ENCODE results near the gene OGFRL1. TPM values are rescaled to one million over a fixed set of nuclear protein-coding genes. Genes with fewer than 3 reads are reported as not detected.

The OGFRL1 gene
- total RNA-seq, 2 donors from 2014 or later = 4.3 to 8.0 TPM

DNA sequence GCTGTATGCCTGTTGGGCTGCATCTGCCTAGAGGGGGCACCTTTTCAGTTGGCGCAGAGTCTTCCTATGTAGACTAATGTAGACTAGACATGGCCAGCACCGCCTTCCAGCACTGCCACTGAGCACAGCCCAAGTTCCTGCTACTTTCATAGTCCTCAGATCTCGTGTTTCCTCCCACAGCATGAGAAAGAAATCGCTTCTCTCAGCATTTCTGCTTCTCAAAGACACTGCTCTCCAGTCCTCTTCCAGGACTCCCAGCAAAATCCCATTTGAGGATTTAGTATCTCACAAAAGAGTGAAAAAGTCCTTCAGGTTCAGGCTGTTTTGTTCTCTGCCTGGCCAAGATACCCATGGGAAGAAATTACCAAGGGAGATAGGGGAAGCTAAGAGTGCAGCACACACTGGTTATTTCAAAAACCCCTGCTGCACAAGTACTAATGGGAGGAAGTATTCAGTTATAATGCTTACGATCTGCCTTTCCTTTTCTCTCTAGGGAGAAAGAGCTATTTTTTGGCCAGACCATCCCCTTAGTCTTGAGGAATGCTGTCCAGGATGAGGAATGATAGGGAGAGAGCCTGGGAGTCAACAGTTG, 35.7 kb downstream of the OGFRL1 start:
- peak in 1 of 2 donors; percentile 7 for DNase-seq
- no peak for ATAC-seq
- intact Hi-C loops (cut with DNase I, micrococcal nuclease) = no loop called here

DNA sequence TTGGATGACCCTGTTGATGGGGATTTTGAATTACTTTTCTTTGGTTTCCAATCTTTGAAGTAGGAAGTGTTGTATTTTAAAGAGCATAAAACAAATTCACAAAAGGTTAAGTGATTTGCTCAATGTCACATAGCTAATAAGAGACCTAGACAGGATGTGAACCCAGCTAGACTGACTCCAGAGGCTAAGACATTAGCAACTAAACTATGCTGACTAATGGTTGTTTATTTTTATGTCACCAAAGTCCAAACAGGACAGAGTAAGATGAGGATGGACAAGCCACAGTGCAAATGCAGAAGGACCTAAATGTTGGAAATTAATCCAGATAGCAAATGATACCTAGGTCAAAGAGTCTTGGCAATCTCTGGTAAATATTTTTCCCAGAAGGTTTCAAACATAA, 38.0 kb downstream of the OGFRL1 start:
- ATAC-seq (no peak), DNase-seq (no peak)
- intact Hi-C loops (cut with DNase I, micrococcal nuclease) = no loop called here

DNA sequence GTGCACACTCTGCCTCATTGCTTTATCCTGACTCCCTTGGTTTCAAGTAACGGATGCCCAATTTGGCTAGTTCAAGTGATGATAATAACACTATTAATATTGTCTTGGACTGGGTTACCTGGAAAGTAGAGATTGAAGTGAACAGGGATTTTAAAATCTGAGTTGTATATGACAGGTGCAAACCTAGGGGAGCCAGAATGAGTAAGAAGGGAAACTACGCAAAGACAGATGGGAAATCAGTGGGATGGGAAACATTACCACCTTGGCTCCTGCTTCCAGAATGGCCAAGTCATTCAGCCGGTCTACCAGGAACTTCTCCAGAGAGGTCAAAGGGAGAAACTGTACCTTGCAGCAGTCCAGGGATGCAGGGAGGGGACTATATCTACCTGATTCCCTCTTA, 41.9 kb downstream of the OGFRL1 start:
- intact Hi-C loops (cut with DNase I, micrococcal nuclease) = no loop called here
- ATAC-seq = no peak
- no peak for DNase-seq

DNA sequence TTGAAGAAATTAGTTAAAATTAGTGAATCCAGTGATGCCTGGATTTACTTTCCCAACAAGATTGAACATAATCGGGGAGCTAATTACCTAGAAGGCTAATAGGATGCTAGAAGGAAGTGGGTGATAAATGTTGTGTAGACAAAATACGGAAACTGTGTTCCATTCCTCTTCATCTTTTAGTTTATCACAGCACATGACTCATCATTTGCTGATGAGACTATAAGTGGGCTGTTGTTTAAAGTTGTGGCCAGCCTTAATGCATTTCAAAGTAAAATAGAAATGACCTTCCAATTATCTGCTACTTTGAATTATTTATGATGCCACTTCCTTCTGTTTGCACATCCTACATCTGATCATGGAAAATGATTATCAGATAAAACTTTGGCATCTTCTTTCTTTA, 43.4 kb downstream of the OGFRL1 start:
- DNase-seq = no peak

DNA sequence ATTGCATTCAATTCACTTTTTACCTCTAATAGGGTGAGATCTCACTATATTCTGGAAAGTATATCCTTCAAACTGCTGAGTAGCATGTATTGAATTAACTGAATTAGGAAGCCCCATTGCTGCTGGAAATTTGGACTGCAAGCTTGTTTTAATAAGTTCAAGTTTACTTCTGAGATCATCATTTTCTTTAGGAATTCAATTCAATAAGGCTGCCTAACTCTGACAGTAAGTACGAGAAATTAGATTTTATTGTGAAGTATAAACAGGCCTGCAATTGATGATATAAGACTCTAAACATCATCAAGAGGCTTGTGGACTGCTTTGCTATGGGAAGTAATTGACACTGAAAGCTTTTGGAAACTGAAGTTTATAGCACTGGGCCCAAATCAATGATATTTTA, 44.4 kb downstream of the OGFRL1 start:
- ATAC-seq (no peak), DNase-seq (no peak)
- intact Hi-C loops (cut with DNase I, micrococcal nuclease) = no loop called here

More for the DNA sequence above, 43.4 kb downstream of the OGFRL1 start:
- intact Hi-C loops (cut with DNase I, micrococcal nuclease) = no loop called here
- no peak for ATAC-seq

DNA sequence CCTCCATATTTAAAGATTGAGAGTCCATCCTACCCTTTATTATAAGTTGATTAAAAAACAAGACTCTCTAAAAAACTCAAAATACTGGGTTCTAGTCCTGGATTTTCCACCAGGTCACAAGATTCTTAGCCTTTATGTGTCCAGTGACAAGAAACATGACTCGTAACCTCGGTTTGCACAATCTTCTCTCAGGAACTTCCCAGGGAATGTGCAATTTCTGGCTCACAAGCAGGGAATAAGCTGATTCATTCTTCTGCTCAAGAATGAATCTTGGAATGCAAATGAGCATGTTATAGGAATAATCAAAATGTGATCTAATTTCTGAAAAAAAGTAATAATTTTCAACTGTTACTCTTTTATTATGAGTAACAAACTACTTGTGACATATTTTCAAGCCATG, 45.1 kb downstream of the OGFRL1 start:
- intact Hi-C loops (cut with DNase I, micrococcal nuclease) = no loop called here
- ATAC-seq = no peak
- DNase-seq = no peak

DNA sequence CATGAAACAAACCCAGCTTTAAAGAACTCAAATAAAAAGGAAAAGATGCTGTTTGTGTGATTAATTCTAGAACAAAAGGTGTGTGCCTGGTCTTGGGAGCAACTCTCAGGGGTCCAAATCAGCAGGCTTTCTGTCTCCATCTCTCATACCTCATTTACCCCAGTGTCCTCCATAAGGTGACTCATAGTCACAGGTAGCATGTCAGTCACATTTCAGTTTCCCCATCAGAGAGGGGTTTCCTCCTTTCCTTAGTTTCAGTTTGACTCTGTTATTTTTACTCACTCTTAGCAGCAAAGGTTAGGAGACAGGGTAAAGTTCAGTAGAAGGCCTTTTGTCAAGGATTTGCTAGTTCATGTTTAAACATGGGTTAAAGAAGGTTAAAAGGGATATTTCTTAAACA, 46.2 kb downstream of the OGFRL1 start:
- intact Hi-C loops (cut with DNase I, micrococcal nuclease) = no loop called here
- DNase-seq = no peak
- no peak for ATAC-seq

DNA sequence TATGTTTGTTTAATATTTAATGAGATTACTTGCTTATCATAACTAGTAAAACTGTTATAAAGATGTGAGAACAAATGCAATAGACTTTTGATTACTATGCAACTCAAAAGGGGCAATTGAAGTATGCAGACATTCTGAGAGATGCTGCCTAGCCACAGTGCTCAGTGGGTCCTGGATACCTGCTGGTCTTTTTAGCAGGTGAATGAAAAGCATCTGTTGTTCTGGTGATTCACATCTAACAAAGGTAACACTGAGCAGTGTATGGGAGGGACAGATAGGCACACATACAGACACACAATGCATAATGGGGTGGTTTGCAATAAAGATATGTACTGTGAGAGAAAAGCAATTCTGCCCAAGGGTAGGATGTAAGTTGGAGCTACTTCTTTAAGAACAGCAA, 46.9 kb downstream of the OGFRL1 start:
- intact Hi-C loops (cut with DNase I, micrococcal nuclease) = no loop called here
- no peak for DNase-seq
- ATAC-seq = no peak

DNA sequence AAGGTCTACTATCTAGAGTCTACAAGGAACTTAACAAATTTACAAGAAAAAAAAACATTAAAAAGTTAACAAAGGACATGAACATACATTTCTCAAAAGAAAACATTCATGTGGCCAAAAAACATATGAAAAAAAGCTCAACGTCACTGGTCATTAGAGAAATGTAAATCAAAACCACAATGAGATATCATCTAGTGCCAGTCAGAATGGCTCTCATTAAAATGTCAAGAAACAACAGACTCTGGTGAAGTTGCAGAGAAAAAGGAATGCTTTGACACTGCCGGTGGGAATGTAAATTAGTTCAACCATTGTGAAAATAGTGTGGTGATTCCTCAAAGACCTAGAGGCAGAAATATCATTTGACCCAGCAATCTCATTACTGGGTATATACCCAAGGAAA, 48.3 kb downstream of the OGFRL1 start:
- ATAC-seq (no peak), DNase-seq (no peak)
- intact Hi-C loops (cut with DNase I, micrococcal nuclease) = no loop called here

DNA sequence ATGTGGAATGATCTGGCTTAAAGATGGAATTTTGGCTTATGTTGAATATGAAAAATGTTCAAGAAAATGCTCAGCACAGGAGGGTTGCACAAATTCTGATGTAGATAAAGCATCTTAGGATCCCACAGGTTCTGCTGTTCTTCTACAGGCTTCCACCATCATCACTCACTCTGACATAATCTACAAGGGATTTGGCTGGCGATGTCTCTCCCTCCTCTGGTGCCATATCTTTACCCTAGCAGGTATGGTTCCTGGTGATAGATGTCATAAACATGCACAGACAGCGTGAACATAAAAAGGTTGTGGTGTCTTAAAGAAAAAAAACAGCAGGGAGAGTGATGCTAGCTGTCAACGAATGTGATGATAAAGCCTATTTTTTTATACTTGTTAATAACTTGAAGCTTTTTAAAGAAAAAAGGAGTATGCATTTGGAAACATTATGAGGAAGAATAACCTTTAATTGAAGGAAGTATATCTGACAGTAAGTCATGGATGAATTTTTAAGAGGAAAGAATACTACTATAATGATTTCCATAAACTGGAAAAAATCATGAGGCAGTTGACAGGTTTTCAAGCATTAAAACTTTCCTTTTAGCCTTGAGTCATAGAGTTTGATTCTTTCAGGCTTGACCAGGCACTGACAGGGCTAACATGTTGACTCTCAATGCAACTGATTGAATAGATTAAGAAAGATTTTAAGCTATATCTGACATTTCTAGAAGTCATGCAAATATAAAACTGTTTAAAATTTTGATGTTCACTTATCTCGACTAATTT, 50.1 kb downstream of the OGFRL1 start:
- no peak for DNase-seq
- intact Hi-C loops (cut with DNase I, micrococcal nuclease) = no loop called here
- ATAC-seq = no peak

DNA sequence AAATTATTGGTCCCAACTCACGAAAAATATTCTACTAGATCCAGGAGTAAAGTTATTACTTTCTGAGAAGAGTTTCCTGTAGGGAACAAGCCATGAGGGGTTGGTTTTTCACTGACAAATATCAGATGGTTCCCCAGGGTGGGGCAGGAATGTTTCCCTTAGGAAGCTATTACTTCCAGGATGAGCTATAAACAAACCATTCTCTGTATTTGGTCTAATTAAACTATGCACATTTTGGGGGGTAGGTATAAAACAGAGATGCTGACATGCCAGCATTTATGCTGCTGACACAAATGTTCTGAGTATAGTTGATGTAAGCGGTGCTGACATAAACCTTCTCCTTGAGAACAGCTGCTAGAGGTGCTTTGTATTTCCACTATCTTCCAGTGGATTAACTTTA, 54.2 kb downstream of the OGFRL1 start:
- intact Hi-C loops (cut with DNase I, micrococcal nuclease) = loop anchor here in 1 of 2 donors (10.0 kb wide), 1 partner anchor 158 kb away; no protein-coding TSS in a partner anchor
- DNase-seq = no peak

DNA sequence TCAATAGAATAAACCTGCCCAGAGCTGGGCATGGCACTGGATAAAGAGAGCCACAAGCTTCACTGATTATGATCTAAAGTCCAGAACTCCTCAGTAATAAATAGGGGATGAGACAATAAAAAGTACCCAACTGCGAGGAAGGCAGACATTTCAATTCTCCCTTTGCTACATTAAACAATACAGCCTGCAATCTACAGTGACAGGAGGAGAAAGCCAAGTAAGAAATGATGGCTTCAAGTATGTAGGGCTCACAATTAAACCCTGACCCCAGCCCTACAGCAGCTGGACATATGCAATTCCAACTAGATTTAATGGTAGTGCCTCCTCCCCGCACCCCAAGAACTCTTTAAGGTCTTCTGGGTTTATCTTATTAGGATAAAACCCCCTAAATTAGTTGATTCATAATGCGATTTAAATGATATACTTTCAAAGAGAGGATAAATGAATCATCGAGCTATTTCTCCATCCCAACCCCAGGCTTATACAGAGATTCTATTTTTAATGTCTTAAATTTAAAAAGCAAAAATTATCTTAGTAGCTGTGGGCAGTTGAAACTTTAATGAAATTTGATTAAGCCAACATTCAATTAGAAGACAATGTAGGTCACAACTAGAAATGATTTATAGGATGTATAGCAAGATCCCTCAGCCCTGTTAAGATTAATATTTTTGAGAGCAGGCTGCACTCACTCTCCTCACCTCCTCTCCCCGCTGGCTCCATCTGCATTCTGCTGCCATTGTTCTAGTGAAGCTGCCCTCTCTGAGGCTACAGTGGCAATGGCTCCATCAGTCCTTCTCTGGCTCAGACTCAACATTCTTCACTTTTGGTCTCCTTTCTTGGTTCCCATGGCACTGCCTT, 57.1 kb downstream of the OGFRL1 start:
- ATAC-seq (no peak), DNase-seq (no peak)
- intact Hi-C loops (cut with DNase I, micrococcal nuclease) = loop anchor here in 1 of 2 donors (10.0 kb wide), 1 partner anchor 161 kb away; no protein-coding TSS in a partner anchor

More for the DNA sequence above, 54.2 kb downstream of the OGFRL1 start:
- ATAC-seq = no peak

DNA sequence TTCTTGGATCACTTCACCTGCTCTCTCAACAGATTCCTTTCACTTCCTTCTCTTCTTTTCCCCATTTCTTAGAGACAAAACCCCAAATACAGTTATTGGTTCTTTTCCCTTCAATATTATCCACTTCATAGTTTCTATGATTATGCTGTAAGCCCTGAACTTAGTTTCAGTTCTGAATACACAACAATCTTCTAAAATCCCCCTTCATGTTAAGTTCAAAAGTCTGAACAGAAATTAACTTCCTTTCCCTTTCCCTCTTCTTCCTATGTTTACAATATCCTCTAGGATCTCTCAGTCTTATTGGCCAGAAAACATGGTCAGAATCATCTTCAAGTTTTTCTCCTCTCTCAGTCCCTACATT, 57.7 kb downstream of the OGFRL1 start:
- ATAC-seq = no peak
- no peak for DNase-seq
- intact Hi-C loops (cut with DNase I, micrococcal nuclease) = loop anchor here in 1 of 2 donors (10.0 kb wide), 1 partner anchor 162 kb away; no protein-coding TSS in a partner anchor

DNA sequence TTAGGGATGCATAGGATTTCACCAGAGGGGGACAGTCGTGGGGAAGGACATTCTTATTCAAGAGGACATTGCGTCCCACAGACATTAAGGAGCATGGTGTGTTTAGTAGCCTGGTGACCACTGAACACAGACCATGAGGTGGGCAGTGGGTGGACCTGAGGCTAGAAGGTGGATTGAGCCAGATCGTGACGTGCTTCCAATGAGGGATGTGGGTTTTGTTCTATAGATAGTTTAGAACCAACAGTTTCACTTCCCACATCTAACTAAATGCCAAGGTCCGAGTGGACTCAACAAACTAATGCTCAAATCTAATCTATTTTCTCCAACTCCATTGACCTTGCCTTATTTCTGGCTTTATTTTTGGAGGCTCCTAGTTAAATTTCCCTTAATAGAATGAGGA, 58.5 kb downstream of the OGFRL1 start:
- intact Hi-C loops (cut with DNase I, micrococcal nuclease) = loop anchor here in 1 of 2 donors (10.0 kb wide), 1 partner anchor 162 kb away; no protein-coding TSS in a partner anchor
- ATAC-seq (no peak), DNase-seq (no peak)

DNA sequence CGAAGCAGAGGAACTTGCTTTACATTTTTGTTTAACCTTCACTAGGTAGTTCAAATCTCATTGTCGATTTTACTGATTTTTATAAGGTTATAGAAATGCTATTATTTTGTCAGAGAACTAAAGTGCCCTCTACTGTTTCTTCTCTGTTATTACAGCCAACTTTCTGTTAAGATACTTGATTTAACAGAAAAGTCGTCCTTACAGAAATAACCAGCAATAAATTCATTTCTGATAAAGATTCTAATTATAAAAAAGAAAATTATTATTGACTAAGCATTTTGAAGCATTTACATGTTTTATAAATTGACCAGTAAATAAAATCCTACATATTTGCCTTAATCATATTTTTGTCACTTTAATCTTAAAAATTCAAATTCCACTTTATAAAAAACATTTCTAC, 60.8 kb downstream of the OGFRL1 start:
- intact Hi-C loops (cut with DNase I, micrococcal nuclease) = loop anchor here in 1 of 2 donors (10.0 kb wide), 1 partner anchor 165 kb away; no protein-coding TSS in a partner anchor
- no peak for DNase-seq
- no peak for ATAC-seq

DNA sequence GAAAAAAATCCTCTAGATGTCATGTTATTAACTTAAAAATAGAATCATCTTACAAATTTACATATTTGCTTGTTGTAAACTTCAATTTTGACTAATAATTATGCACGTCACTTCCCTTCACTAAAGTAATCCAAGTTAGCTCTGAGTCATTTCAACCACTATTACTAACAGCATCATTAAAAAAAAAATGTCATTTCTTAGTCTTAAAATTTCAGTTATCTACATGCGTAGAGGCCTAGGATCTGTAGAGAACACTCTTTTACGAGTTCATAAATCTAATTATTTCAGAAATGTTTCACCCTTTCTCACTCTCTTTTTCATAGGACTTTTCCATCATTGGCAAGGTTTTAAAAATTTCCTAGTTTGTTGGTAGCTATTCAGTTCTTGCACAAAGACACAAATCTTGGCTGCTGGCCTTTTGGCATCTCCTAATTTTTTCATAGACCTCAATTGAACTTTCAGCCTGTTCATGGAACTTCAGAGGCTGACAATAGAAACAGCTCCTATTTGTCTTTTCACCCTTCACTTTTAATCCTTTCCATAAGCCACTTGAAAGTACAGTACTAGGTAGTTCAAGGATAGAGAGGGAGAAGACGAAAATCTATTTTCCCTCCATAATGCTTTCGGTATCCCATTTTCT, 61.5 kb downstream of the OGFRL1 start:
- ATAC-seq (no peak), DNase-seq (no peak)
- intact Hi-C loops (cut with DNase I, micrococcal nuclease) = loop anchor here in 1 of 2 donors (10.0 kb wide), 1 partner anchor 165 kb away; no protein-coding TSS in a partner anchor

DNA sequence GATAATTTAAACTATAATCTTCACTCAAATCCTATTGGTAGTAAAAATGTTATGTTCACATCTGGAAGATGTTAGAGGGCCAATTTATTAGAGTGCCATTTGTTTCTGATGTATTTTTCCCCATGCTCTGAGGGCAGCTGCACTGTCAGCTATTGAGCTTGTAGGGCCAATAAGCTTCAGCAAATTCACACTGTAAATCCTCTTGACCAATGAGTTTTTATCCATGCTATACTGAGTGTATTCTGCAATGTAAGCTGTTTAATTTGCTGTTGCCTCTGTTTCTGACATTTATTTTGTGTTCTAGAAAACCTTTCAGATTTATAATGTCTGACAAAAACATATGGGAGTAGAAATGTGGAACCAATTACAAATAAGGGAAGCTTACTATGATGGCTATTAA, 62.6 kb downstream of the OGFRL1 start:
- DNase-seq = no peak
- intact Hi-C loops (cut with DNase I, micrococcal nuclease) = no loop called here
- no peak for ATAC-seq

Data from left colon (tissue), 2 donors.